NCI-H2171 treated with DMSO at 0.1 percent for 48 hours (cell line): Measurements from ENCODE around the gene METTL25.

Source experiments
- DNase-seq: peaks from one replicate; lab custom pipeline; 2025; lab: John Stamatoyannopoulos, UW

Gene METTL25

GRCh38 chr12:82406651-82407050, 48.3 kb downstream of the METTL25 start:
- DNase-seq, result no peak

- DNase-seq, result no peak
These were observed 49.2 kb downstream of the METTL25 start for GRCh38 chr12:82407481-82407880.

GRCh38 chr12:82408844-82409243, 50.5 kb downstream of the METTL25 start:
- no peak for DNase-seq

GRCh38 chr12:82411546-82412230, 53.4 kb downstream of the METTL25 start:
- DNase-seq, result no peak

GRCh38 chr12:82412246-82412645, 53.9 kb downstream of the METTL25 start:
- no peak for DNase-seq

GRCh38 chr12:82414044-82414443, 55.7 kb downstream of the METTL25 start:
- DNase-seq, result peak; percentile 40

GRCh38 chr12:82414926-82415325, 56.6 kb downstream of the METTL25 start:
- no peak for DNase-seq

GRCh38 chr12:82415402-82415801, 57.1 kb downstream of the METTL25 start:
- no peak for DNase-seq

GRCh38 chr12:82425241-82425640, 66.9 kb downstream of the METTL25 start:
- DNase-seq, result no peak

GRCh38 chr12:82426081-82426480, 67.8 kb downstream of the METTL25 start:
- no peak for DNase-seq

- DNase-seq, result no peak
These were observed 68.3 kb downstream of the METTL25 start for GRCh38 chr12:82426586-82426985.

GRCh38 chr12:82430541-82431145, 72.3 kb downstream of the METTL25 start:
- DNase-seq, result no peak

- no peak for DNase-seq
These were observed 76.1 kb downstream of the METTL25 start for GRCh38 chr12:82434392-82434911.

GRCh38 chr12:82436354-82436753, 78.0 kb downstream of the METTL25 start:
- DNase-seq, result no peak

GRCh38 chr12:82437744-82438143, 79.4 kb downstream of the METTL25 start:
- no peak for DNase-seq

GRCh38 chr12:82438356-82438755, 80.0 kb downstream of the METTL25 start:
- DNase-seq, result no peak

- DNase-seq, result no peak
These were observed 82.6 kb downstream of the METTL25 start for GRCh38 chr12:82440885-82441284.

GRCh38 chr12:82448911-82449578, 90.7 kb downstream of the METTL25 start:
- DNase-seq, result no peak

GRCh38 chr12:82456633-82457032, 98.3 kb downstream of the METTL25 start:
- DNase-seq, result no peak

- DNase-seq, result no peak
These were observed 99.8 kb downstream of the METTL25 start for GRCh38 chr12:82458101-82458500.

- no peak for DNase-seq
These were observed 103.1 kb downstream of the METTL25 start for GRCh38 chr12:82461393-82461792.

- DNase-seq, result peak; percentile 16
These were observed 103.5 kb downstream of the METTL25 start for GRCh38 chr12:82461836-82462235.

- DNase-seq, result no peak
These were observed 110.2 kb downstream of the METTL25 start for GRCh38 chr12:82468563-82468962.
